SK-N-SH treated with all-trans-retinoic acid at 6 μM for 48 hours (cell line): ENCODE measurements around the gene CREBRF.

Experiments
- ATAC-seq: fragments of 200-7000 bp; cut with Tn5 transposase; 3 replicates; pipeline ENCODE4 v1.9.1; 2020; ENCODE audit warnings: mild to moderate bottlenecking, moderate library complexity
- ARNTL ChIP-seq: fragments of 450-650 bp; formaldehyde crosslinking; IDR thresholded peaks from 2 replicates; pipeline ENCODE4 v1.5.0; 2020; ENCODE audit warnings: low read depth, mild to moderate bottlenecking, moderate library complexity, borderline replicate concordance
- BACH2 ChIP-seq: fragments of 250-450 bp; sonication (Bioruptor Pico); IDR thresholded peaks from 2 replicates; pipeline ENCODE4 v1.9.0; 2021; ENCODE audit warnings: mild to moderate bottlenecking, borderline replicate concordance
- CREB5 ChIP-seq: fragments of 250-450 bp; sonication (Bioruptor Pico); IDR thresholded peaks from 2 replicates; pipeline ENCODE4 v1.5.1; 2020; ENCODE audit warnings: low read depth, mild to moderate bottlenecking, moderate library complexity
- CSDC2 ChIP-seq: fragments of 250-450 bp; sonication (Bioruptor Pico); IDR thresholded peaks from 2 replicates; pipeline ENCODE4 v1.5.0; 2020; ENCODE audit warnings: mild to moderate bottlenecking, moderate library complexity
- CSRNP3 ChIP-seq: fragments of 250-450 bp; sonication (Bioruptor Pico); IDR thresholded peaks from 2 replicates; pipeline ENCODE4 v1.5.1; 2021; ENCODE audit warnings: mild to moderate bottlenecking, moderate library complexity
- GLIS3 ChIP-seq: fragments of 250-450 bp; sonication (Bioruptor Pico); IDR thresholded peaks from 2 replicates; pipeline ENCODE4 v1.5.0; 2020; ENCODE audit warnings: mild to moderate bottlenecking, moderate library complexity
- ISL1 ChIP-seq: fragments of 250-450 bp; sonication (Bioruptor Pico); IDR thresholded peaks from 2 replicates; pipeline ENCODE4 v2.1.2; 2022; ENCODE audit warnings: mild to moderate bottlenecking, moderate library complexity
- PATZ1 ChIP-seq: fragments of 250-450 bp; sonication (Bioruptor Pico); IDR thresholded peaks from 2 replicates; pipeline ENCODE4 v1.8.0; 2020; ENCODE audit warnings: mild to moderate bottlenecking, moderate library complexity, borderline replicate concordance
- PPARA ChIP-seq: fragments of 250-450 bp; sonication (Bioruptor Pico); IDR thresholded peaks from 2 replicates; pipeline ENCODE4 v1.5.0; 2020; ENCODE audit warnings: mild to moderate bottlenecking, borderline replicate concordance
- RARB ChIP-seq: fragments of 250-450 bp; sonication (Bioruptor Pico); IDR thresholded peaks from 2 replicates; pipeline ENCODE4 v1.8.0; 2021; ENCODE audit warnings: mild to moderate bottlenecking, moderate library complexity
- SNAI2 ChIP-seq: fragments of 250-450 bp; sonication (Bioruptor Pico); IDR thresholded peaks from 2 replicates; pipeline ENCODE4 v1.5.0; 2020; ENCODE audit warnings: mild to moderate bottlenecking, moderate library complexity
- TCF4 ChIP-seq: fragments of 250-450 bp; sonication (Bioruptor Pico); IDR thresholded peaks from 2 replicates; pipeline ENCODE4 v1.8.0; 2021; ENCODE audit warnings: mild to moderate bottlenecking, moderate library complexity, borderline replicate concordance
- TOX ChIP-seq: fragments of 250-450 bp; sonication (Bioruptor Pico); IDR thresholded peaks from 2 replicates; pipeline ENCODE4 v1.8.0; 2021; ENCODE audit warnings: mild to moderate bottlenecking, moderate library complexity, borderline replicate concordance
- TSHZ2 ChIP-seq: fragments of 250-450 bp; sonication (Bioruptor Pico); IDR thresholded peaks from 2 replicates; pipeline ENCODE4 v1.5.0; 2020; ENCODE audit warnings: mild to moderate bottlenecking, moderate library complexity
- ZFP3 ChIP-seq: fragments of 250-450 bp; sonication (Bioruptor Pico); IDR thresholded peaks from 2 replicates; pipeline ENCODE4 v1.5.0; 2020; ENCODE audit warnings: mild to moderate bottlenecking, moderate library complexity
- ZNF565 ChIP-seq: fragments of 450-650 bp; formaldehyde crosslinking; conservative IDR thresholded peaks from 2 replicates; pipeline ENCODE4 v1.5.0; 2020; ENCODE audit warnings: low read depth, mild to moderate bottlenecking, moderate library complexity
- ZNF70 ChIP-seq: fragments of 450-650 bp; formaldehyde crosslinking; IDR thresholded peaks from 2 replicates; pipeline ENCODE4 v1.5.0; 2020; ENCODE audit warnings: mild to moderate bottlenecking, moderate library complexity
- ZNF8 ChIP-seq: fragments of 450-650 bp; formaldehyde crosslinking; IDR thresholded peaks from 2 replicates; pipeline ENCODE4 v1.5.0; 2020; ENCODE audit warnings: mild to moderate bottlenecking, moderate library complexity

Gene CREBRF

GRCh38 chr5:173138707-173139106 lies 82.6 kb downstream of the CREBRF start:
- ATAC-seq = no peak
- TF ChIP-seq TSHZ2 (no peak), ZNF565 (CRISPR knock-in tag) (no peak), RARB (no peak), PATZ1 (CRISPR knock-in tag) (no peak)
- TF ChIP-seq, all 23 proteins: peak for 0

- TF ChIP-seq ZNF70 (CRISPR knock-in tag) = no peak
- TF ChIP-seq CSRNP3 (CRISPR knock-in tag) = no peak
- no peak for TF ChIP-seq CREB5 (CRISPR knock-in tag)
- TF ChIP-seq SNAI2 (CRISPR knock-in tag) = no peak
- TF ChIP-seq TCF4 (CRISPR knock-in tag) = no peak
- no peak for TF ChIP-seq ARNTL
- TF ChIP-seq GLIS3 = no peak
- TF ChIP-seq BACH2 (CRISPR knock-in tag) = no peak
- no peak for TF ChIP-seq PPARA (CRISPR knock-in tag)
- no peak for TF ChIP-seq ZFP3
- TF ChIP-seq ZNF8 (CRISPR knock-in tag) = no peak
- TF ChIP-seq TSHZ2 = no peak
- TF ChIP-seq CSDC2 (CRISPR knock-in tag) = no peak
- ATAC-seq = no peak
Measured at GRCh38 chr5:173139631-173140030, 83.5 kb downstream of the CREBRF start.

- no peak for ATAC-seq
- TF ChIP-seq GLIS3 = no peak
Measured at GRCh38 chr5:173140769-173141168, 84.6 kb downstream of the CREBRF start.

- ATAC-seq = no peak
- TF ChIP-seq CREB5 (CRISPR knock-in tag) = no peak
- no peak for TF ChIP-seq SNAI2 (CRISPR knock-in tag)
- no peak for TF ChIP-seq RARB
- TF ChIP-seq TOX (CRISPR knock-in tag) = no peak
- TF ChIP-seq ZNF70 (CRISPR knock-in tag) = no peak
- TF ChIP-seq ISL1 (CRISPR knock-in tag) = no peak
- no peak for TF ChIP-seq CSDC2 (CRISPR knock-in tag)
- no peak for TF ChIP-seq PATZ1 (CRISPR knock-in tag)
- no peak for TF ChIP-seq CSRNP3 (CRISPR knock-in tag)
- no peak for TF ChIP-seq ARNTL
Measured at GRCh38 chr5:173143567-173143966, 87.4 kb downstream of the CREBRF start.
